ENCODE results near the gene AGBL5.
A peak's percentile ranks its signal among the peaks of the same experiment; 100 is the strongest.

AGBL5 gene

GRCh38 chr2:27086090-27086723 is 34.7 kb downstream of the AGBL5 start:
- H3K27ac ChIP-seq: peak overlapping the region; percentile 57
- peak; percentile 47; the same call in 1 of the 2 replicates for TF ChIP-seq ZFX (IDR thresholded peaks at IDR 0.05)
- TF ChIP-seq, protein P1, sequence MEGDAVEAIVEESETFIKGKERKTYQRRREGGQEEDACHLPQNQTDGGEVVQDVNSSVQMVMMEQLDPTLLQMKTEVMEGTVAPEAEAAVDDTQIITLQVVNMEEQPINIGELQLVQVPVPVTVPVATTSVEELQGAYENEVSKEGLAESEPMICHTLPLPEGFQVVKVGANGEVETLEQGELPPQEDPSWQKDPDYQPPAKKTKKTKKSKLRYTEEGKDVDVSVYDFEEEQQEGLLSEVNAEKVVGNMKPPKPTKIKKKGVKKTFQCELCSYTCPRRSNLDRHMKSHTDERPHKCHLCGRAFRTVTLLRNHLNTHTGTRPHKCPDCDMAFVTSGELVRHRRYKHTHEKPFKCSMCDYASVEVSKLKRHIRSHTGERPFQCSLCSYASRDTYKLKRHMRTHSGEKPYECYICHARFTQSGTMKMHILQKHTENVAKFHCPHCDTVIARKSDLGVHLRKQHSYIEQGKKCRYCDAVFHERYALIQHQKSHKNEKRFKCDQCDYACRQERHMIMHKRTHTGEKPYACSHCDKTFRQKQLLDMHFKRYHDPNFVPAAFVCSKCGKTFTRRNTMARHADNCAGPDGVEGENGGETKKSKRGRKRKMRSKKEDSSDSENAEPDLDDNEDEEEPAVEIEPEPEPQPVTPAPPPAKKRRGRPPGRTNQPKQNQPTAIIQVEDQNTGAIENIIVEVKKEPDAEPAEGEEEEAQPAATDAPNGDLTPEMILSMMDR (conservative IDR thresholded peaks at IDR 0.05): peak; percentile 93

- peak within 1 kb of the TSS; percentile 57 for H3K27ac ChIP-seq
- TF ChIP-seq, protein P1 (conservative IDR thresholded peaks at IDR 0.05): peak; percentile 75
- TF ChIP-seq ZFX (IDR thresholded peaks at IDR 0.05): no peak
Observed at GRCh38 chr2:27086724-27087593, 35.5 kb downstream of the AGBL5 start, which contains the start of gene KHK. KHK (plus strand) TSS chr2:27086772; CDS start chr2:27087260, 488 bp downstream.

DNA sequence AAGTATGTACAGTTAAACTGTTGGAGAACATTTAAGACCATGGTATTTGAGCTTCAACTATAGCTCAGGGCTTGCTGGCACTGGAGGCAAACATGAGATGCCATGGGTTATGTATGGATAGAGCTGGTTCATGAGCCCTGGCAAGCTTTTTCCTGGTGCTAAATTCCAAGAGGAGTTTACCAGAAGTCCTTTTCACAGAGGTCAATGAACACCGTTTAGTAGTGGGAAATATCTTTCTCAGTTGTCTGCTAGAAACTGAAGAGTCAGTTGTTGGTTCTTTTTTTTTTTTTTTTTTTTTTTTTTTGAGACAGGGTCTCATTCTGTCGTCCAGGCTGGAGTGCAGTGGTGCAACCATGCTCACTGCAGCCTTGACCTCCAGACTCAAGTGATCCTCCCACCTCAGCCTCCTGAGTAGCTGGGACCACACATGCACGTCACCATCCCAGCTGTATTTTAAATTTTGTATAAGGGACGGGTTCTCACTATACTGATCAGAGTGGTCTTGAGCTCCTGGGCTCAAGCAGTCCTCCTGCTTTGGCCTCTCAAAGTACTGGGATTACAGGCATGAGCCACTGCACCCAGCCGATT is 36.4 kb downstream of the AGBL5 start:
- TF ChIP-seq, protein P1 (conservative IDR thresholded peaks at IDR 0.05): no peak
- no peak for TF ChIP-seq ZFX (IDR thresholded peaks at IDR 0.05)

GRCh38 chr2:27088634-27089033 is 37.2 kb downstream of the AGBL5 start:
- TF ChIP-seq ZFX (IDR thresholded peaks at IDR 0.05): no peak
- TF ChIP-seq, protein P1 (conservative IDR thresholded peaks at IDR 0.05): no peak
- H3K27ac ChIP-seq: no peak overlapping the region

More for the DNA sequence above, 36.4 kb downstream of the AGBL5 start:
- H3K27ac ChIP-seq: no peak overlapping the region

DNA sequence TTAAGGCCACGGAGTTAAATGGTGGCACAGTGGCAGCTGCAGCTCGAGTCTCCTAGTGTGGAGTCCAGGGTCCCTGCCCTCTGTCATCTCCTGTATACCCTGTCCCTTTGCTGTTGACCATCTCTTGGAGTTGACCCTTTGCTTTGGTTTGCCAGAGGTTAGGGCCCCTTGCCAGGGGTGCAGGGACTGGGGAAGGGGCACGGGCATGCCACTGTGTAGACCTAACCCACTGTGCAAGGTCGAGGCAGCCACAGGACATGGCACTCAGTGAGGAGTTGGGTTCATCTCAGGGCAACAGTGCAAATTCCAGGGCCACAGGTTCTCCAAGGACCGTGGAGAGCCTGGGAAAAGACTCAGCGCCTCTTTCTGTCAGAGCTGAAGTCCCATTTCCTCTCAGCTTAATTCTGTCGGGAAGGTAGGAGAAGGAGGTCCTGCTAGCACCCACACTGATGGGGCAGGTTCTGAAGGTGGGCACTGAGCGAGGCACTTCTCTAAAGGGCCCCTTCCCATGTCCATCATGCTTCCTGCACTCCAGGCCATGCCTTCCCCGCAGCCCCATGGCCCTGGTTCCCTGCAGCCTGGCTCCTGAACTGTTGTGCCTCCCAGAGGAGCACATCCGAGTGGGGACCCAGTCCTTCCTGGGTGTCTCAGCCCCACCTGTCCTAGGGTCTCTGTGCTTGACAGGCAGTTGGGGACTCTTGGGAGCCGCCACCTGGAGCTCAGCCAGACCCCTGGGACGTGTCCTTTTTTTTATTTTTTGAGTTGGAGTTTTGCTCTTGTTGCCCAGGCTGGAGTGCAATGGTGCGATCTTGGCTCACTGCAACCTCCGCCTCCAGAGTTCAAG is 37.9 kb downstream of the AGBL5 start:
- TF ChIP-seq, protein P1 (conservative IDR thresholded peaks at IDR 0.05): no peak
- TF ChIP-seq ZFX (IDR thresholded peaks at IDR 0.05): no peak
- no peak overlapping the region for H3K27ac ChIP-seq

GRCh38 chr2:27091746-27092695 is 40.6 kb downstream of the AGBL5 start:
- TF ChIP-seq, protein P1 (conservative IDR thresholded peaks at IDR 0.05): no peak
- no peak for TF ChIP-seq ZFX (IDR thresholded peaks at IDR 0.05)
- H3K27ac ChIP-seq: no peak overlapping the region

Measured in C4-2B (cell line).